Measurements from ENCODE around the gene PDC. TPM values are rescaled to one million over a fixed set of nuclear protein-coding genes. Genes with fewer than 3 reads are reported as not detected.

The PDC gene
- total and polyA plus RNA-seq, 2 experiments from 2014 or later, result not detected

GRCh38 chr1:186486061-186486460 is 25.1 kb upstream of the PDC start:
- Histone ChIP-seq H3K4me2 (no peak overlapping the region), H2AFZ (no peak overlapping the region), H3K27me3 (no peaks in the 10 kb centered on the region), H4K20me1 (ENCODE audit: insufficient read depth, poor library complexity, severe bottlenecking) (no peaks in the 10 kb centered on the region), H3K79me2 (no peaks in the 10 kb centered on the region), H3K27ac (no peak overlapping the region), H3K9me3 (ENCODE audit: low read depth) (no peaks in the 10 kb centered on the region), H3K4me3 (no peak overlapping the region), H3K4me1 (ENCODE audit: insufficient read depth) (no peaks in the 10 kb centered on the region), H3K36me3 (replicated peaks; ENCODE audit: insufficient read depth, low read depth) (no peaks in the 10 kb centered on the region), H3K9me2 (replicated peaks; ENCODE audit: insufficient read depth) (no peaks in the 10 kb centered on the region)
- no peak for DNase-seq (ENCODE audit: low spot score)
- TF ChIP-seq CTCF (IDR thresholded peaks at IDR 0.05; ENCODE audit: poor library complexity) (no peak), EZH2 (IDR thresholded peaks at IDR 0.05; ENCODE audit: borderline replicate concordance) (no peak), EZH2phosphoT487 (IDR thresholded peaks at IDR 0.05; ENCODE audit: low read depth, severe bottlenecking, unreplicated experiment) (no peak)
- WGBS (ENCODE audit: low lambda C conversion rate, missing lambda C conversion rate), result 96% methylated on average over 1 of the region's 1 CpG

GRCh38 chr1:186483561-186483960 is 22.6 kb upstream of the PDC start:
- Histone ChIP-seq H3K4me3 (no peak overlapping the region), H4K20me1 (ENCODE audit: insufficient read depth, poor library complexity, severe bottlenecking) (no peaks in the 10 kb centered on the region), H3K9me2 (replicated peaks; ENCODE audit: insufficient read depth) (no peaks in the 10 kb centered on the region), H3K79me2 (no peaks in the 10 kb centered on the region), H3K27me3 (no peaks in the 10 kb centered on the region), H3K4me2 (no peak overlapping the region), H3K4me1 (ENCODE audit: insufficient read depth) (no peaks in the 10 kb centered on the region), H3K27ac (no peak overlapping the region), H2AFZ (no peak overlapping the region), H3K9me3 (ENCODE audit: low read depth) (no peaks in the 10 kb centered on the region), H3K36me3 (replicated peaks; ENCODE audit: insufficient read depth, low read depth) (no peaks in the 10 kb centered on the region)
- TF ChIP-seq EZH2 (IDR thresholded peaks at IDR 0.05; ENCODE audit: borderline replicate concordance), result no peak
- no peak for TF ChIP-seq CTCF (IDR thresholded peaks at IDR 0.05; ENCODE audit: poor library complexity)
- TF ChIP-seq EZH2phosphoT487 (IDR thresholded peaks at IDR 0.05; ENCODE audit: low read depth, severe bottlenecking, unreplicated experiment), result no peak
- no peak for DNase-seq (ENCODE audit: low spot score)
- 82% methylated on average over 2 of the region's 2 CpGs for WGBS (ENCODE audit: low lambda C conversion rate, missing lambda C conversion rate)

- no peaks in the 10 kb centered on the region for H4K20me1 ChIP-seq (ENCODE audit: insufficient read depth, poor library complexity, severe bottlenecking)
- H3K36me3 ChIP-seq (replicated peaks; ENCODE audit: insufficient read depth, low read depth), result no peaks in the 10 kb centered on the region
- H3K9me2 ChIP-seq (replicated peaks; ENCODE audit: insufficient read depth), result no peaks in the 10 kb centered on the region
- peak; percentile 81 for DNase-seq (ENCODE audit: low spot score)
- no peak overlapping the region for H3K27ac ChIP-seq
- no peaks in the 10 kb centered on the region for H3K27me3 ChIP-seq
- TF ChIP-seq EZH2 (IDR thresholded peaks at IDR 0.05; ENCODE audit: borderline replicate concordance) (no peak), CTCF (IDR thresholded peaks at IDR 0.05; ENCODE audit: poor library complexity) (peak; percentile 96)
- 10% methylated on average over 4 of the region's 4 CpGs for WGBS (ENCODE audit: low lambda C conversion rate, missing lambda C conversion rate)
- no peak overlapping the region for H2AFZ ChIP-seq
- no peak overlapping the region for H3K4me2 ChIP-seq
- H3K79me2 ChIP-seq, result no peaks in the 10 kb centered on the region
- H3K9me3 ChIP-seq (ENCODE audit: low read depth), result no peaks in the 10 kb centered on the region
- no peak overlapping the region for H3K4me3 ChIP-seq
- H3K4me1 ChIP-seq (ENCODE audit: insufficient read depth), result no peaks in the 10 kb centered on the region
Measured at GRCh38 chr1:186482661-186483255, 21.8 kb upstream of the PDC start.
